AG08395 (cell line): ENCODE results near the gene RNASE13.
"Not testable (repeated sequence)": the region's sequence is repeated elsewhere in the genome, so short reads cannot be mapped to it uniquely, and the experiment has no call there.

Source experiments
- DNase-seq: peaks from one replicate; pipeline ENCODE4 v3.0.0; 2012; ENCODE audit warnings: mixed read lengths, low spot score

RNASE13 gene

GRCh38 chr14:21022686-21023085 is 11.9 kb downstream of the RNASE13 start:
- no peak for DNase-seq

GRCh38 chr14:21020977-21021545 is 13.5 kb downstream of the RNASE13 start:
- DNase-seq, result no peak

- peak; percentile 24 for DNase-seq
Measured at GRCh38 chr14:21019366-21019765, 15.2 kb downstream of the RNASE13 start.

GRCh38 chr14:21018781-21019180 is 15.8 kb downstream of the RNASE13 start:
- no peak for DNase-seq

- no peak for DNase-seq
Measured at GRCh38 chr14:21018286-21018685, 16.3 kb downstream of the RNASE13 start.

GRCh38 chr14:21017528-21018245 is 16.9 kb downstream of the RNASE13 start:
- no peak for DNase-seq

GRCh38 chr14:21016413-21017190 is 18.0 kb downstream of the RNASE13 start:
- DNase-seq, result no peak

GRCh38 chr14:21015312-21015711 is 19.3 kb downstream of the RNASE13 start:
- DNase-seq, result no peak

GRCh38 chr14:21014761-21015190 is 19.8 kb downstream of the RNASE13 start:
- DNase-seq, result peak; percentile 86

GRCh38 chr14:21011136-21011535 is 23.5 kb downstream of the RNASE13 start:
- no peak for DNase-seq

GRCh38 chr14:21009721-21010120 is 24.9 kb downstream of the RNASE13 start:
- DNase-seq, result not testable (repeated sequence)

- DNase-seq, result no peak
Measured at GRCh38 chr14:21003788-21004346, 30.7 kb downstream of the RNASE13 start.

GRCh38 chr14:21001218-21001617 is 33.4 kb downstream of the RNASE13 start:
- no peak for DNase-seq

- DNase-seq, result no peak
Measured at GRCh38 chr14:20999591-20999990, 35.0 kb downstream of the RNASE13 start.

- DNase-seq, result peak; percentile 86
Measured at GRCh38 chr14:20998674-20999366, 35.8 kb downstream of the RNASE13 start, which contains the start of gene SLC39A2. SLC39A2 (plus strand) TSS chr14:20999293; CDS start chr14:20999447, 154 bp downstream.

GRCh38 chr14:20998139-20998538 is 36.5 kb downstream of the RNASE13 start:
- DNase-seq, result no peak

GRCh38 chr14:20997564-20997963 is 37.0 kb downstream of the RNASE13 start:
- no peak for DNase-seq

- no peak for DNase-seq
Measured at GRCh38 chr14:20997115-20997514, 37.5 kb downstream of the RNASE13 start.

- DNase-seq, result no peak
Measured at GRCh38 chr14:20996521-20996920, 38.1 kb downstream of the RNASE13 start.

GRCh38 chr14:20989787-20990600 is 44.6 kb downstream of the RNASE13 start, which contains the start of gene METTL17:
METTL17 (plus strand) TSS chr14:20989980; CDS start chr14:20990003, 23 bp downstream.
- DNase-seq, result peak; percentile 95

- DNase-seq, result no peak
Measured at GRCh38 chr14:20989471-20989786, 45.2 kb downstream of the RNASE13 start.
